ENCODE results near the gene SPNS2.

Gene SPNS2

DNA sequence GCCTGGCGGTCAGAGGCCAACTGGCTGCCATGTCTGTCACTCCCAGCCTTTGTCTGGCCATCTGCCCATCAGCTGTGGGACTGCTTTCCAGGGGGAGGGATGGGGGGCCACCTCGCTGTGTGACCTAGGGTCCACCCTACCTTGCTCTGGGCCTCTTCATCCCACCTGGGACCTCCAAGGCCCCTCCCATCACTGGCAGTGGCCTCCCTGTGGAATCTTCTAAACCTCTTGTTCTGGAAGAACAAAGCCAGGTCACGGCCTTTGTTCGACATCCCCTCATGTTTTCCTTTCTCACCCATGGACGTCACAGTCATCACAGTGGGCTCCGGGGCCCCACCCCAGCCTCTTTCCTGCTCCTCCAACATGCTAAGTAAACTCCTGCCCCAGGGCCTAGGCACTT is 24.0 kb downstream of the SPNS2 start:
- no peak for DNase-seq

DNA sequence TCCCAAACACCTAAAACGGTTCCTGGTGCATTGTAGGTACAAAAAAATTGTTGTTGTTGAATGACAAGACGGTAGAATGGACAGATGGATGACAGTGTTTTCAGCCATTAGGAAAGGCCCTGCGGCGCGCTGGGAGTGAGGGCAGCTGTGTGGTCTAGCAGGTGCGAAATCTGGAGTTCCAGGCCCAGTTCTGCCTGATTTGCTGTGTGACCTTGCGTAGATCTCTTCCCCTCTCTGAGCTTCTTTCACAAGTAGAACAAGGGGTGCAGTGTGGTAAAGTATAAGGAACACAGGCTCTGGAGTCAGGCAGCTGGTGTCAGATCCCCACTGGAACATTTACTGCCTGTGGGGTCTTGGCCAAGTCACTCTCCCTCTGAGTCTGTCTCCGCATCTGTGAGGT is 25.3 kb downstream of the SPNS2 start:
- no peak for DNase-seq

DNA sequence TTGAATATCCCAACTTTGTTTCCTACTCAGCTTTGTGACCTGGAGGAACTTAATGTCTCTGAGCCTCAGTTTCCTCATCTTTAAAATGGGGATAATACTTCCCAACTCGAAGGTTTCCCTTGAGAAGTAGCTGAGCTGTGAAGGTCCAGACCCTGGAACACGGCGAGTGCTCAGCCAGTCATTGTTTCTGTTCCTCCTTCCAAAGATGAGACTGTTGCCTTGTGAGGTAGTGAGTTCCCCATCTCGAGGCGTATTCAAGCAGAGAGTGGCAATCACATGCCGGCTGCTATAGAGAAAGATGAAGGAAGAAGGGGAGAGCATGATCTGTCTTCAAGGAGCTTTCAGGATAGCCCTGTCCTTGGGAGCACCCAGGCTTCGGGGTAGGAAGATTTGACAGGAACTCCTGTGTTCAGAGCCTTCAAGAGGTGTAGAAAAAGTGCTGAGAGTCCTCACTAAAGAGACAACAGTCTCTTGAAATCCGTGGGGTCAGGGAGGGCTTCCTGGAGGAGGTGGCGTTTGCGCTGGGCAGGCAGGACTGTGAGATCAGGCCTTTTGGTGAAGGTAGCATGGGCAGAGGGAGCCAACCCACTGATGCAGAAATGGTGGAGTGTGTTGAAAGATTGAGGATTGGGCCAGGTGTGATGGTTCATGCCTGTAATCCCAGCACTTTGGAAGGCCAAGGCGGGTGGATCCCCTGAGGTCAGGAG is 27.2 kb downstream of the SPNS2 start:
- no peak for DNase-seq

DNA sequence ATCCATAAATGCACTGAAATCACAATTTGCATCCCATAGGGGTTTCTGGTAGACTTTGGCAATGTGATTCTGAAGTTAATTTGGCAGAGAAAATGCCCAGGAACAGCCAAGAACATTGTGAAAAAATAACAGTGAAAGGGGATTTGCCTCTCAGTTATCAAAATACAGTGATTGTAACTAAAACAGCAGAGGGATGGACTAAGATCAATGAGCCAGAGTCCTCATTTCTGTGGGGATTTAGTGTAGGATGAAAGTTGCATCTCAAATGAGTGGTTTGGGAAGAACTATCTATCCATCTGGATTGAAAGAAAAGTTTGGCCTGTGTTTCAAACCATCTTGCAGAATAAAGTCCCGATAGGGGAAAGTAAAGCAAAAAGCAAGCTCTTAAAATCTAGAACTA is 28.5 kb downstream of the SPNS2 start:
- DNase-seq: no peak

DNA sequence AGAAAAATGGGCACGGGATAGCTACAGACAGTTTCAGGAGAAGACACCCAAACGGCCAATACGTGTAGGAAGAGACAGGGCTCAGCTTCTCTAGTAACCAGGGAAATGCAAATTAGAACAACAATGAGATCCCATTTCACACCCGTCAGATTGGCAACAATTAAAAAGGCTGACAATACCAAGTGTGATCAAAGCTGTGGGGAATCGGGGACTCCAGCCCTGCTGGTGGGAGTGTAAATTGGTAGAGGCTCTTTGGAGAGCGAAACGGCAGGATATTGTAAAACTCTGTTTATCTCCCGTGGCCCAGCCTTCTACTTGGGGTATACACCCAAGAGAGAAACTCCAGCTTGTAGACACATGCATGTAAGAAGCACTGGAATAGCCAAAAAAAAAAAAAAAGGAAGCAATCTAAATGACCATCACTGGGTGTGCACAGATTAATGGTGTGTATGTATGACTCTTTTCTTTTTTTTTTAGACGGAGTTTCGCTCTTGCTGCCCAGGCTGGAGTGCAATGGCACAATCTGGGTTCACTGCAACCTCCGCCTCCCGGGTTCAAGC is 29.0 kb downstream of the SPNS2 start:
- DNase-seq: no peak

DNA sequence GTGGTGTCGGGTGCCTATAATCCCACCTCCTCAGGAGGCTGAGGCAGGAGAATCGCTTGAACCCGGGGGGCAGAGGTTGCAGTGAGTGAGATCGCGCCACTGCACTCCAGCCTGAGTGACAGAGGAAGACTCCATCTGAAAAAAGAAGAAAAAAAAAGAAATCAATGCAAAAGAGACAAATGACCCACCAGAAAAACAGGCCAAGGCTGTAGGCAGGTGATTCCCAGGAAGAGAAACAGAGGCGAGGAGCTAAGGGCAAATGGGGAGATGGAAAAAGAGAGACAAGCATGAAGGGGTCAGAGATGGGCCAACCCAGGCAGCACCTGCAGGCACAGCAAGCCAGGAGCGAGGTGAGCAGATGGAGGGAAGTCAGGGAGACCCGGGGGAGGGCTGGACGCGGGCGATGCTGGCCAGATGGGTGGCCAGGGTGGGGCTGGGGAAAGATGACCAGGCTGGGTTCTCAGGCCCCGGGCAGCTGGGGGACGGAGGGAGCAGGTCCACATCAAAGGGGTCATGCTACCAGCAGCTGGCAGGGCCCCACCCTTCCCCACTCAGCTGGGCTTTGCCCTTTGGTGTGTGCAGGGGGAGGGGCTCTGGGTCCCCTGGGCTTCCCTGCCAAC is 31.0 kb downstream of the SPNS2 start:
- no peak for DNase-seq

DNA sequence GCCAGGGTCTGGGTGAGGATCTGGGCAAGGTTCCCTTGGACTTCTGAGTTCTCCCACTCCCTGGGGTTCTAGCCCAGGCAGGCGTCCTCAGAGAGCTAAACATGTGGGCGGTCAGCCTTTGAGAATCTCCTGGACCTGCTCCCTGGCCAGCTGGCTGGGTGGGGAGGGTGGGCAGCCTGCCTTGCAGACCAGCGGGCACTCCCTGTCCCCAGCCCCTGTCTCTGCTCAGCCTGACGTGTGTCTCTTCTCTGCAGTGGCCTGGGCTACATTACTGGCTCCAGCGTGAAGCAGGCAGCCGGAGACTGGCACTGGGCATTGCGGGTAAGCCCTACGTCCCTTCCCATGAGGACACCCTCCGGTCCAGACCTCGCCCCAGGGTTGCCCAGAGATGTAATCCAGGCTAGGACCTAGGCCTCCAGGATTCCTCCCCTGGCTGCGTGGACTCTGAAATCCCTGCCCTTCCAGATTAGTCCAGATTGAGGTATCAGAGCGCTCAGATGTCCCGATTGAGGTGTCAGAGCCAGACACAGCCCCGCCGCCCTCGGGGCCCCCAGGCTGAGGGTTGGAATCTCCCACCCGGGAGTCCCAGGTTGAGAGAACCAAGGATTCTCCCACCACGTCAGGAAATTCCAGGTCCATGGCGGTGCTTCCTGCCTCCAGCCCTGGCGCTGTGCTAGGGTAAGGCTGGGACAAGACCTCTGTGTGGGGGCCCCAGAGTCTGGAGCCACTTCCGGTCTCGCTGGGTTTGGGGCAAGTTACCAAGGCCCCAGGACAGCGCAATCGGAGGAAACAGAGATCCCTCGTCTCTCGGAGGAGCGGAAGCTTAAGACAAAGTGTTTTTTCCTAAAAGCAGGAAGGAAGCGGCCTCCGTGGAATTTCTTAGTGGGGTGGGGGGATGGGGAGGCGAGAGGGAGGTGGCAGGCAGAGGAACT is 32.4 kb downstream of the SPNS2 start:
- DNase-seq: no peak

DNA sequence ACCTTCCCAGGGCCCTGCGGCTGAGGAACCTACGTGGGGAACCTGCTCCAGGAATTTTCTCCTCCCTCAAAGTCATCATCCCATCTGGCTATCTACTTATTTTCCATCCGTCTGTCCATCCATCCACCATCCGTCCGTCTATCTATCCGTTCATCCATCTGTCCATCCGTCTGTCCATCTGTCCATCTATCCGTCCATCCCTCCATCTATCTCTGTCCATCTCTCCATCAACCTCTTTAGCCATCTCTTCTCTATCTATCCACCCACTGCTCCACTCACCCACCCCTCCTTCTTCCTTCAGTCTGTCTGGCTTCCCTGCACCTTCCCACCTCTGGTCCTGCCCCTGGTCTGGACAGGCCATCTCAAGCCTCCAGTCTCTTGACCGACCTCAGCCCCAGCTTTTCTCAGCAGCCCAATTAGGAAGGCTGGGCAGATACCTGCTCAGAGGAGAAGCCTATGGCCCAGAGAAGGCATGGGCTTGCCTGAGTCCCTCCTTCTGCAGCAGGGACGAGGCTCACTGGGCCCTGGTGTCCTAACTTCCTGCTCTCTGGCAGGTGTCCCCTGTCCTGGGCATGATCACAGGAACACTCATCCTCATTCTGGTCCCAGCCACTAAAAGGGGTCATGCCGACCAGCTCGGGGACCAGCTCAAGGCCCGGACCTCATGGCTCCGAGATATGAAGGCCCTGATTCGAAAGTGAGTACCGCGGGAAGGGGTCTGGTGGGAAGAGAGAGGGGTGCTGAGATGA is 33.5 kb downstream of the SPNS2 start:
- no peak for DNase-seq

DNA sequence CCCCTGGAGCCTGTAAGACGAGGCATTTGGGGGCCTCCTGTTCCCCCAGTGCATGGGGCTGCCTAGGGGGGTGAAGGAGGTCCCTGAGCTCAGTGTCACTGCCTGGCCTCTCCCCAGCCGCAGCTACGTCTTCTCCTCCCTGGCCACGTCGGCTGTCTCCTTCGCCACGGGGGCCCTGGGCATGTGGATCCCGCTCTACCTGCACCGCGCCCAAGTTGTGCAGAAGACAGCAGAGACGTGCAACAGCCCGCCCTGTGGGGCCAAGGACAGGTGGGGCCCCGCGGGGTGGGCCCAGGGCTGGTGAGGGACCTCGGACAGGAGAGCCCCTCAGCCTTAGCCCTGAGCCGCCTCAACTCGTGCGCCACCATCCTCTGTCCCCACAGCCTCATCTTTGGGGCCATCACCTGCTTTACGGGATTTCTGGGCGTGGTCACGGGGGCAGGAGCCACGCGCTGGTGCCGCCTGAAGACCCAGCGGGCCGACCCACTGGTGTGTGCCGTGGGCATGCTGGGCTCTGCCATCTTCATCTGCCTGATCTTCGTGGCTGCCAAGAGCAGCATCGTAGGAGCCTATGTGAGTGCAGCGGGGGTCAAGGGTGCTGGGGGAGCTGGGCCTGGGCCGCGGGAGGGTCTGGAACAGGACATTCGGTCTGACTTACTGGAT is 34.3 kb downstream of the SPNS2 start:
- no peak for DNase-seq

DNA sequence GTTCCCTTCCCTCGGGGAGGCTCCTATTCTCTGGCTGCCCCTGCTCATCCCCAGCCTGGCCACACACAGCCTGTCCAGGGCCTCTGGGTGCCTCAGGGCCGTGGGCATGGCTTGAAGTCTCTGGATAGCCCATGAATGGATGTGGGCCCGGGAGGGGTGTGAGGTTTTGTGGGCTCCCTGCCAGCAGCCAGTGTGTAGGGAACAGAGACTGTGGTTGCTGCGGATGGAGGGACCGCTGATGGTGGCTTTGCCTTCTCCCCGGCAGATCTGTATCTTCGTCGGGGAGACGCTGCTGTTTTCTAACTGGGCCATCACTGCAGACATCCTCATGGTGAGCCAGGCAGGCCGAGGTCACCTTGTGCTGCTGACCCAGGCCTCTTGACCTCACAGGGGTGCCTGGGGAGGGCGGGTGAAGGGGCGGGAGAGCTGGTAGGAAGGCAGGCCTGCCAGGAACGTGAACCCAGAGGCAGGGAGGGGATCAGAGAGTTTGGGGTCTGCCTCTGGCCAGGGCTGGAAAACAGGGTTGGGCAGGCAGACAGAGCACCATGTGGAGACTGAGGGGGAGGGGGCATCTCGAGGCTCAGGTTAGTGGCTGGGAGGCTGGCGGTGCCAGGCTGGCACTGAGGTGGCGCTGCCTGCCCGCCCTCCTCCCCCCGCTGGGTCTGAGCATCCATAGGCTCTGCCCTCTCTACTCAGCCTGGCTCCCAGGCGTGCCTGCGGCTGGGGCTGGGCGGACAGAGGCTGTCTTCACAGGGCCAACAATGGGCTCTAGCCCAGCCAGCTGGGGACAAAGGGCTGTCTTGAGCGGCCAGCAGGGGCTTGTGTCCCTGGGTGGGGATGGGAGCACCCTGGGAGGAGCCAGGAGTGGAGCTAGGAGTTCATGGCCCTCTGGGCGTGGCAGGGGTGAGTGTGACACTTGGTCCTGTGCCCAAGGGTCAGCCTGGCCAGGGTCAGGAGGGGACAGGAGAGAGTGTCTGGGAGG is 35.1 kb downstream of the SPNS2 start:
- no peak for DNase-seq

DNA sequence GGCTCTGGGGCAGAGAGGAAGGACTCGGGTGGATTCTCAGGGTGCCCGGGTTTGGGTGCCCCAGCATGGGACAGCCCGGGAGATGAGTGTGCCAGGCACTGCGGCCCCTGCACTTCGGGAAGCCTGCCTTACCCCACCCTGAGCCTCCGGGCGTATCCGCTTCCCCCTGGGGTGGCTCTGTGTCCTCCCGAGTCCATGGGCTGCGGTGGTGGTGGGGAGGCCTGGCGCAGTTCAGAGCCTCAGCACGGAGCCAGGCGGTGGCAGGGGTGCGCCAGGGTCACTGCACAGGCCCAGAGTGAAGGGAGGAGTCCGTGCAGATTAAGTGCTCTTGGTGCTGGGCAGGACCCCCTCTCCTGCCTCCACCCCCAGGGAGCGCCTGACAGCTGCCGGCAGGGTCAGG is 35.8 kb downstream of the SPNS2 start:
- DNase-seq: no peak

DNA sequence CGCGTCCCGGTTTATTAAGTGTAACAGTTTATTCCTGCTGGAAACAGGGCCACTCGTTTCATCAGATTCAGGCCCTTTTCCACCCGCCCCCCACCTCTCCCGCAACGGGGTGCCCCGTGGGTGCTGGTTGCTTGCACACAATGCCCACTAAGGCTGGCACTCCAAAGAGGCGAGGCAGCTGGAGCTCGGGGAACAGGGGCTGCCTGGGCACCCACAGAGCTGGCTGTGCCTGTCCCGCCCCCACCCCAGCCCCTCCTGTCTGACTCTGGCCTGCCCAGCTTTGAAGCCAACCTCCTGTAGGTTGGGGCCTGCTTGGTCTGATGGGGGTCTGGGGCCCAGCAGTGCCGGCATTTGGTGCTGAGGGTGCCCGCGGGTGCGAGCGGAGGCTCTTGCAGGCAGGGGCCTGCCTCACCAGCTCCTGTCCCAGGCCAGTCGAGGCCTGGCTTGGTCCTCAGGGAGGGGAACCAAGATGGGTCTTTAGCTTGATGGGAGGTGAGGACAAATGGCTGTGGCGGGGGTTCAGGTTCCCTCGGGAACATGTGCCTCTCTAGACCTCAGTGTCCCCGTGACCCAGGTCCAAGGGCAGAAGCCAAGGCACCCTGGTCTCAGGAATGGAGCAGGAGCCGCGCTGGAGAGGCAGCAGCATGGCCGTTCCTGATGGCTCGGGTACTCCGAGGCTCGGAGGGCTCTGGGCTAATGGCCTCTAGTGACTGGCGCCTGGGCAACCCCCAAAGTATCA is 36.4 kb downstream of the SPNS2 start:
- no peak for DNase-seq

DNA sequence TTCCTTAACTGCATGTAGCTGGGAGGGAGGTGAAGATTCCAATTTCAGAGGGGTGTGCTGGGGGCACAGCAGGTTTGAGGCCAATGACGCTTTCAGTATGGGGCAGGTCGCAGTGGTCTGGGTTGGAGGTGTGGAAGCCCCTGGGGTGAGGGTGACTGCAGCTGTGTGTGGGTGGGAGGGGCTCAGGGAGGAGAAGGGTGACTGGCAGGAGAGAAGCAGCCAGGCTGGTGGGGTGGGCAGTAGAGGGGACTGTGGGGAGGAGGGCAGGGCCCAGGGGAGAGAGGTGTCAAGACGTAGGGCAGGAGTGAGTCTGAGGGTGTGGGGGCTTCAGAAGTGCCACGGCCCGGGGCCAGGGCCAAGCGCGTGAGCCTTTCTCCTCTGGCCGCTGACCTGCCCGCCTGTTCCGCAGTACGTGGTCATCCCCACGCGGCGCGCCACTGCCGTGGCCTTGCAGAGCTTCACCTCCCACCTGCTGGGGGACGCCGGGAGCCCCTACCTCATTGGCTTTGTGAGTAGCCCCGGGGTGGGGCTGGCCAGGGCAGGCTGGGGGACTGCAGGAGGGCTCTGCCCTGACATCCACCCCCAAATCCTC is 37.1 kb downstream of the SPNS2 start:
- no peak for DNase-seq

DNA sequence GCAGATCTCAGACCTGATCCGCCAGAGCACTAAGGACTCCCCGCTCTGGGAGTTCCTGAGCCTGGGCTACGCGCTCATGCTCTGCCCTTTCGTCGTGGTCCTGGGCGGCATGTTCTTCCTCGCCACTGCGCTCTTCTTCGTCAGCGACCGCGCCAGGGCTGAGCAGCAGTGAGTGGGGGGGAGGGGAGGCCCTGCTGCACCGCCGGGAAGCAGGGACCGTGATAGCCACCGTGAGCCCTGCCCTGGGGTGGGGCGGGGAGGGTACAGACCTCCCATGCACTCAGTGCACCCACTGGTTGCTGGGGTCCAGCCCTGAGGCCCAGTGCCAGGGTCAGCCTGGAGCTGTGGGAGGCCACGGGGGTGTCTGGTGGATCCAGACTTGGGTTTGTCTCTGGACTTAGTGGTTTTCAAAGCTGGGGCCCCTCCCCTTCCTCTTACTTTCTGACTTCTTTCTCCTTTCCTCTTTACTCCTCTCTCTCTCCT is 37.6 kb downstream of the SPNS2 start:
- DNase-seq: no peak

DNA sequence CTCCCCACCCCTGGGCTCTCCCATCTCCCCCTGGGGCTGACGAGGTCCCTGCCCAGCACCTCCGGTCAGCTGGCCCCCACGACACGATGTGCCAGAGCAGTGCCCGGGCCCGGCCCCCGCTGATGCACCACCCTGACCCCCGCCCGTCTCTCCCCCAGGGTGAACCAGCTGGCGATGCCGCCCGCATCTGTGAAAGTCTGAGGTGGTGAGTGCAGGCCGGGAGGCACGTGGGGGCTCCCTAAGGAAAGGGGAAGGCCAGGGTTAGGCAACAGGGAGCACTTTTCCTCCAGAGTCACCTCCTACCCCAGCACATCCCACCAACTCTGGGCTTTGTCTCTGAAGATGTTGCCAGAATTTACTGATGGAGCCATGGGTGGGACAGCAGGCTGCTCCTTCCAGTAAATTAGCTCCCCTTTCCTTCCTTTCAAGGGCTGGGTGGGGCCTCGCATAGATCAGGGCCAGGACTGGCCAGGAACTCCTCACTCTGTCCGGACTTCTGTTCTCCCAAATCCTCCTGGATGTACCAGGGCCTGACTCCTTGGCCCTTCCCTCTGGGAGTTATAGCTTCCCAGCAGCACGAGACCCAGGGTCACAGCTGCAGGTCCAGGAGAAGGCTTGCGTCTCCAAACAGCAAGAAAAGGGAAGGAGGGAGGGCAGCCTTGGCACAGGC is 38.2 kb downstream of the SPNS2 start:
- no peak for DNase-seq

DNA sequence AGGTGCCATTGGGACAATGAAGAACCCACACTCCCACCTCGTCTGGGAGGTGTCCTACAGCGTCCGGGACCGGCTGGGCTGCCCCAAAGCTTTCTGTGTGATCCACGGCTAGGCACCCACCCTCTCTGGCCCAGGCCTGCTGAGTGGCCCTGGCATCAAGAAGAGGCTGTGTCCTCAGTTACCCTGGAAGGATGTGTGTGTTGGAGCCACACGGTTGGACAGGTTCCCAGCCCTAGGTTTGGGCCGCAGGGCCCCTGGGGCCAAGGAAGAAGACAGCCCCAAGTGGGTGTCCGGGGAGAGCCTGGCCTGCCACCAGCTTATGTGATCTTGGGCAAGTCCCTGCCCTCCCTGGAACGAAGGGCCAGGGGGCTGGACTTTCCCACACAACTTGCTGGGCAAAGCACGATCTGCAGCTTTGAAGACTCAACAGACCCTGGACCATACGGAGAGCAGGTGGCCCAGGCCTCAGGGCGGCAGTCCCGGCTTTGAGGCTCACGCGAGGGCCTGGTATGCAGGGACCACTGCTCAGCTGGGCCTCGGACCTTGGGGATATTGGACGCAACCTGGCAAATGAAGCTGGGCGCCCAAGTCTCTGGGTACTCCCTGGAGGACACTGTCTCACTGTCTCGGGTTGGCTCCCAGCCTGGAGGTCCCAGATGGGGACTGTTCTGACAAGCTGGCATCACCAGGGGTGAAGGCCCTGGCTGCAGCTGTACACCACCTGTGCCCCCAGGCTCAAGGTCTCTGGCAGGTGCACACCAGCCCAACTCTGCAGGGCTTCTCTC is 39.0 kb downstream of the SPNS2 start:
- no peak for DNase-seq

DNA sequence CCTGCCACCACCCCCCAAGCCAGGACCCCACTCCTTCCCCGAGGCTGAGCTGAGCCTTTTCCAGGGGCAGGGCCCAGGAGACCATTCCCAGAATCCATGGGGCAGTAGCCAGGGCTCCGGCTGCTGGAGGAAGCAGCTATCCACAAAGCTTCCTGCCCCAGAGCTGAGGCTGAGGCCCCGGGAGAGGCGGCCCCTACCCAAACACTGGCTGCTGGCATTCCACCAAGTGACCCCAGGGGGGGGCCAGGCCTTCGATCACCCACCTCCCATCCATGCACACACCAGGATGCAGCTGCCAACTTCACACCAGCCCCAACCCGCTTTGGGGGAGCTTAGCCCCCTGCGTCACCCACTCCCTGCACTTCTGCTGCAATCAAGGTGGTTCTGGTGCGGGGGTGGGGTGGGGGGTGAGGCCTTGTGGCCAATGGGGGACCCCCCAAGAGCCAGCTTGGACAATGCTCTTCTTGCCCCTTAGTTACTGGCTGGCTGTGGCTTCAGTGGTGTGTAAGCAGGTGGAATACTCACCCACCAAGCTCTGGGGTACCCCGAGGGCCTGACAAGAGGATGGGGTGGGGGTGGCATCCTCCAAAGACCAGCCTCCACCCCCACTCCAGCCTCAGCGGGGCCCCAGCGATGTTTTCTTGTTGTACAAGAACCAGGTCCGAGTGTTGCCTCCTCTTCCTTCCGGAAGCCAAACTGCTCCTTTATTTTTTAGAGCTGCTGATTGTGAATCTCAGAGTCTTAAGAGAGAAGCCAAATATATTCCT is 39.7 kb downstream of the SPNS2 start:
- DNase-seq: no peak

All from activated CD8-positive, alpha-beta memory T cell treated with anti-CD3 and anti-CD28 coated beads, Interleukin-2, amount 50 U/mL, for 48 hours (primary cell).